Measurements from ENCODE around the gene CLEC1A. TPM values are rescaled to one million over a fixed set of nuclear protein-coding genes. Genes with fewer than 3 reads are reported as not detected.

CLEC1A gene
- total and polyA plus RNA-seq, 2 experiments from 2014 or later = not detected

DNA sequence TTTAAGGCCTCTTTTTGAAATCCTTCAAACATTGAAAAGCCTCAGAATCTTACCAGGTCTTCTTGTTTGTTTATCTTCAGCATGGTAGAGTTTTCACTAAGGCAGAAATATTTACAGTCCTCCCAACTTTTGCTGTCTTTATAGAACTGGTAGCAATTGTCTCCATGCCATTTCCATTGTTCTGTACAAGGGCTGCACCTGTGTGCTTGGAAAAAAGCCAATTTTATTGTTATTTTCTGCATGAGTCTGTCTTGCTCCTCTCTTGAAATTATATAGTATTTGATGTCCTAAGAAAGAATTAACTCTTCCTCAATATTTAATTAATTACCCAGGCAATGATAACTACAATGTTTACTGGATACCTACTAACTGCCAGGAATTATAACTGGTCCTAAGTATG lies 23.3 kb downstream of the CLEC1A start:
- H3K9me3 ChIP-seq (ENCODE audit: low read depth) = no peaks in the 10 kb centered on the region
- no peak overlapping the region for H3K27ac ChIP-seq
- TF ChIP-seq, protein P1, sequence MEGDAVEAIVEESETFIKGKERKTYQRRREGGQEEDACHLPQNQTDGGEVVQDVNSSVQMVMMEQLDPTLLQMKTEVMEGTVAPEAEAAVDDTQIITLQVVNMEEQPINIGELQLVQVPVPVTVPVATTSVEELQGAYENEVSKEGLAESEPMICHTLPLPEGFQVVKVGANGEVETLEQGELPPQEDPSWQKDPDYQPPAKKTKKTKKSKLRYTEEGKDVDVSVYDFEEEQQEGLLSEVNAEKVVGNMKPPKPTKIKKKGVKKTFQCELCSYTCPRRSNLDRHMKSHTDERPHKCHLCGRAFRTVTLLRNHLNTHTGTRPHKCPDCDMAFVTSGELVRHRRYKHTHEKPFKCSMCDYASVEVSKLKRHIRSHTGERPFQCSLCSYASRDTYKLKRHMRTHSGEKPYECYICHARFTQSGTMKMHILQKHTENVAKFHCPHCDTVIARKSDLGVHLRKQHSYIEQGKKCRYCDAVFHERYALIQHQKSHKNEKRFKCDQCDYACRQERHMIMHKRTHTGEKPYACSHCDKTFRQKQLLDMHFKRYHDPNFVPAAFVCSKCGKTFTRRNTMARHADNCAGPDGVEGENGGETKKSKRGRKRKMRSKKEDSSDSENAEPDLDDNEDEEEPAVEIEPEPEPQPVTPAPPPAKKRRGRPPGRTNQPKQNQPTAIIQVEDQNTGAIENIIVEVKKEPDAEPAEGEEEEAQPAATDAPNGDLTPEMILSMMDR (IDR thresholded peaks at IDR 0.05; ENCODE audit: low read depth, low read length) = no peak
- H3K36me3 ChIP-seq = no peaks in the 10 kb centered on the region
- no peak for DNase-seq (ENCODE audit: low read depth in 1 of 2, low spot score in 1 of 2)
- H3K27me3 ChIP-seq = peaks cover 3% of the 10 kb centered on the region
- H3K4me3 ChIP-seq = no peak overlapping the region
- H3K4me1 ChIP-seq (ENCODE audit: low read depth) = no peaks in the 10 kb centered on the region

DNA sequence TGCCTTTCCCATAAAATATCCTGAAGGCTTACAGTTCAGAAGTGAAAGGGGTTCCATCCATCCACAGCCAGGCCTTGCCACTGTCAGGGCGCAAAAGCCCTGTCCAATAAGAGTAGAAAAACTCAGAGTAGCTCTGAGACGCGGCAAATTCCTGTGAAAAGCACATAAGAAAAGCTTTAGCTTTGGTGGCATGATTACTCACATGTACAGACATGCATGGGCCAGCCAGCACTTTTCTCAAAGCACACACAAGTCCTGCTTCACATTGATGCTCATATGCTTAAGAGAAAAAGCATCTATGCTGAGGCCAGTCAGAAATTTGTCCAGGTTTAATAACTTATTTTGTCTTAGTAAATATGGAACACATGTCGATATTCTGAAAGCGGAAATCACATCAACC lies 25.5 kb downstream of the CLEC1A start:
- Histone ChIP-seq H3K9me3 (ENCODE audit: low read depth) (no peaks in the 10 kb centered on the region), H3K4me1 (ENCODE audit: low read depth) (no peaks in the 10 kb centered on the region), H3K4me3 (no peak overlapping the region), H3K27me3 (peaks cover 3% of the 10 kb centered on the region), H3K27ac (no peak overlapping the region), H3K36me3 (no peaks in the 10 kb centered on the region)
- TF ChIP-seq, protein P1 (IDR thresholded peaks at IDR 0.05; ENCODE audit: low read depth, low read length) = no peak
- DNase-seq (ENCODE audit: low read depth in 1 of 2, low spot score in 1 of 2) = no peak

- Histone ChIP-seq H3K4me3 (no peak overlapping the region), H3K27me3 (peaks cover 3% of the 10 kb centered on the region), H3K27ac (no peak overlapping the region), H3K36me3 (no peaks in the 10 kb centered on the region), H3K9me3 (ENCODE audit: low read depth) (no peaks in the 10 kb centered on the region), H3K4me1 (ENCODE audit: low read depth) (no peaks in the 10 kb centered on the region)
- no peak for DNase-seq (ENCODE audit: low read depth in 1 of 2, low spot score in 1 of 2)
- TF ChIP-seq, protein P1 (IDR thresholded peaks at IDR 0.05; ENCODE audit: low read depth, low read length) = no peak
Observed at GRCh38 chr12:10072131-10072530, 26.7 kb downstream of the CLEC1A start.

- no peak for DNase-seq (ENCODE audit: low read depth in 1 of 2, low spot score in 1 of 2)
- no peaks in the 10 kb centered on the region for H3K36me3 ChIP-seq
- TF ChIP-seq, protein P1 (IDR thresholded peaks at IDR 0.05; ENCODE audit: low read depth, low read length) = no peak
Observed at GRCh38 chr12:10070380-10070779, 28.4 kb downstream of the CLEC1A start.

GRCh38 chr12:10069976-10070375 lies 28.8 kb downstream of the CLEC1A start:
- no peaks in the 10 kb centered on the region for H3K27me3 ChIP-seq
- H3K9me3 ChIP-seq (ENCODE audit: low read depth) = no peaks in the 10 kb centered on the region
- no peak for DNase-seq (ENCODE audit: low read depth in 1 of 2, low spot score in 1 of 2)
- no peak overlapping the region for H3K27ac ChIP-seq
- H3K36me3 ChIP-seq = no peaks in the 10 kb centered on the region
- H3K4me3 ChIP-seq = no peak overlapping the region
- H3K4me1 ChIP-seq (ENCODE audit: low read depth) = no peaks in the 10 kb centered on the region
- TF ChIP-seq, protein P1 (IDR thresholded peaks at IDR 0.05; ENCODE audit: low read depth, low read length) = no peak

More at GRCh38 chr12:10070380-10070779, 28.4 kb downstream of the CLEC1A start:
- Histone ChIP-seq H3K9me3 (ENCODE audit: low read depth) (no peaks in the 10 kb centered on the region), H3K27me3 (no peaks in the 10 kb centered on the region), H3K27ac (no peak overlapping the region), H3K4me1 (ENCODE audit: low read depth) (no peaks in the 10 kb centered on the region), H3K4me3 (no peak overlapping the region)

- Histone ChIP-seq H3K4me1 (ENCODE audit: low read depth) (no peaks in the 10 kb centered on the region), H3K36me3 (no peaks in the 10 kb centered on the region), H3K27me3 (no peaks in the 10 kb centered on the region), H3K9me3 (ENCODE audit: low read depth) (no peaks in the 10 kb centered on the region), H3K4me3 (no peak overlapping the region), H3K27ac (no peak overlapping the region)
- no peak for DNase-seq (ENCODE audit: low read depth in 1 of 2, low spot score in 1 of 2)
- TF ChIP-seq, protein P1 (IDR thresholded peaks at IDR 0.05; ENCODE audit: low read depth, low read length) = no peak
Observed at GRCh38 chr12:10069099-10069498, 29.7 kb downstream of the CLEC1A start.
